Neural cell (in vitro differentiated cells): ENCODE measurements around the gene RD3L. TPM values are rescaled to one million over a fixed set of nuclear protein-coding genes. Genes with fewer than 3 reads are reported as not detected.

Experiments
- H2AFZ ChIP-seq: fragments of 200-600, 300-800 bp; sonication (generic), shearing (Covaris generic); 2 replicates; pipeline ENCODE4 v1.6.0; 2014; ENCODE audit warnings: low read depth, mild to moderate bottlenecking, antibody characterized with exemption, low read length, moderate library complexity
- H3F3A ChIP-seq: fragments of 200-600 bp; shearing (Covaris generic); 2 replicates; pipeline ENCODE4 v1.6.1; 2016; ENCODE audit warnings: mild to moderate bottlenecking, moderate library complexity, mixed read lengths, antibody characterized with exemption, low read length; ENCODE audit not compliant: insufficient read depth, poor library complexity, severe bottlenecking
- H3K27ac ChIP-seq: fragments of 200-600, 300-800 bp; sonication (generic), shearing (Covaris generic); 2 replicates; pipeline ENCODE4 v1.5.1; 2014; ENCODE audit warnings: mild to moderate bottlenecking, low read length, moderate library complexity
- H3K27me3 ChIP-seq: fragments of 300-800, 200-600 bp; sonication (generic), shearing (Covaris generic); 2 replicates; pipeline ENCODE4 v1.6.0; 2014; ENCODE audit warnings: mild to moderate bottlenecking, low read depth, low read length, moderate library complexity; ENCODE audit not compliant: insufficient read depth
- H3K36me3 ChIP-seq: fragments of 300-800, 200-600 bp; sonication (generic), shearing (Covaris generic); 2 replicates; pipeline ENCODE4 v1.5.1; 2014; ENCODE audit warnings: mild to moderate bottlenecking, antibody characterized with exemption, low read length, moderate library complexity; ENCODE audit not compliant: insufficient read depth
- H3K4me2 ChIP-seq: fragments of 300-800, 200-600 bp; sonication (generic), shearing (Covaris generic); 2 replicates; pipeline ENCODE4 v1.6.0; 2014; ENCODE audit warnings: mild to moderate bottlenecking, low read length
- H3K4me3 ChIP-seq: fragments of 300-800, 200-600 bp; sonication (generic), shearing (Covaris generic); 2 replicates; pipeline ENCODE4 v1.5.1; 2014; ENCODE audit warnings: mild to moderate bottlenecking, low read length, moderate library complexity
- H3K79me2 ChIP-seq: fragments of 200-600 bp; shearing (Covaris generic); replicated peaks from 2 replicates; pipeline ENCODE4 v1.6.0; 2014; ENCODE audit warnings: mild to moderate bottlenecking, low read length, moderate library complexity; ENCODE audit not compliant: insufficient read depth
- H3K9ac ChIP-seq: fragments of 300-800, 200-600 bp; sonication (generic), shearing (Covaris generic); 2 replicates; pipeline ENCODE4 v1.6.1; 2016; ENCODE audit warnings: mild to moderate bottlenecking, low read length, mixed read lengths
- H3K9me2 ChIP-seq: fragments of 200-600 bp; shearing (Covaris generic); 2 replicates; pipeline ENCODE4 v1.6.1; 2016; ENCODE audit warnings: mild to moderate bottlenecking, low read length, mixed read lengths; ENCODE audit not compliant: insufficient read depth
- H3K9me3 ChIP-seq: fragments of 200-600, 300-800 bp; sonication (generic), shearing (Covaris generic); 2 replicates; pipeline ENCODE4 v1.6.1; 2016; ENCODE audit warnings: mild to moderate bottlenecking, mixed run types, low read length, moderate library complexity, mixed read lengths
- H4K20me1 ChIP-seq: fragments of 200-600 bp; shearing (Covaris generic); 2 replicates; pipeline ENCODE4 v1.6.1; 2016; ENCODE audit warnings: mild to moderate bottlenecking, mixed run types; ENCODE audit not compliant: insufficient read depth
- CTCF ChIP-seq: fragments of 450-650 bp; IDR thresholded peaks from 2 replicates; pipeline ENCODE4 v1.5.1; 2014; ENCODE audit warnings: antibody characterized with exemption, mild to moderate bottlenecking, moderate library complexity; ENCODE audit not compliant: poor library complexity, severe bottlenecking
- EP300 ChIP-seq: fragments of 450-650 bp; conservative IDR thresholded peaks from 2 replicates; pipeline ENCODE4 v1.6.1; 2014; ENCODE audit warnings: antibody characterized with exemption, mild to moderate bottlenecking, moderate library complexity; ENCODE audit not compliant: poor library complexity, severe bottlenecking
- EZH2 ChIP-seq: fragments of 200-600, 300-800 bp; shearing (Covaris generic), sonication (generic); IDR thresholded peaks from 2 replicates; pipeline ENCODE4 v1.6.1; 2014; ENCODE audit warnings: antibody characterized with exemption, low read length, borderline replicate concordance, mild to moderate bottlenecking; ENCODE audit not compliant: insufficient read depth, poor library complexity, severe bottlenecking
- MXI1 ChIP-seq: fragments of 450-650 bp; conservative IDR thresholded peaks from 2 replicates; pipeline ENCODE4 v1.6.1; 2014; ENCODE audit warnings: antibody characterized with exemption, mild to moderate bottlenecking; ENCODE audit not compliant: poor library complexity, severe bottlenecking
- POLR2AphosphoS5 ChIP-seq: IDR thresholded peaks from 2 replicates; pipeline ENCODE4 v1.6.1; 2012
- RAD21 ChIP-seq: fragments of 450-650 bp; conservative IDR thresholded peaks from 2 replicates; pipeline ENCODE4 v1.6.1; 2014; ENCODE audit warnings: antibody characterized with exemption, mild to moderate bottlenecking, moderate library complexity
- SMC3 ChIP-seq: fragments of 450-650 bp; conservative IDR thresholded peaks from 2 replicates; pipeline ENCODE4 v1.6.1; 2014; ENCODE audit warnings: antibody characterized with exemption, mild to moderate bottlenecking, moderate library complexity; ENCODE audit not compliant: poor library complexity
- TAF1 ChIP-seq: IDR thresholded peaks from 2 replicates; pipeline ENCODE4 v1.6.1; 2012; ENCODE audit warnings: low read depth
- polyA plus RNA-seq: library from polyadenylated mRNA; depleted of rRNA; stranded (reverse); fragments of >200 nt; gene quantifications from 2 replicates; pipeline ENCODE4 v1.2.3, GENCODE V29; 2014
- TF ChIP-seq, protein P1 (sequence below): IDR thresholded peaks from 2 replicates; pipeline ENCODE4 v1.6.1; 2012; ENCODE audit warnings: borderline replicate concordance

The RD3L gene
- polyA plus RNA-seq, 1 donor from 2014 or later, result 0.69 TPM

- H3K4me3 ChIP-seq, result no peak overlapping the region
- no peak for TF ChIP-seq MXI1
- TF ChIP-seq TAF1, result no peak
- TF ChIP-seq POLR2AphosphoS5, result no peak
- TF ChIP-seq EP300, result no peak
- TF ChIP-seq SMC3, result no peak
- TF ChIP-seq, protein P1, sequence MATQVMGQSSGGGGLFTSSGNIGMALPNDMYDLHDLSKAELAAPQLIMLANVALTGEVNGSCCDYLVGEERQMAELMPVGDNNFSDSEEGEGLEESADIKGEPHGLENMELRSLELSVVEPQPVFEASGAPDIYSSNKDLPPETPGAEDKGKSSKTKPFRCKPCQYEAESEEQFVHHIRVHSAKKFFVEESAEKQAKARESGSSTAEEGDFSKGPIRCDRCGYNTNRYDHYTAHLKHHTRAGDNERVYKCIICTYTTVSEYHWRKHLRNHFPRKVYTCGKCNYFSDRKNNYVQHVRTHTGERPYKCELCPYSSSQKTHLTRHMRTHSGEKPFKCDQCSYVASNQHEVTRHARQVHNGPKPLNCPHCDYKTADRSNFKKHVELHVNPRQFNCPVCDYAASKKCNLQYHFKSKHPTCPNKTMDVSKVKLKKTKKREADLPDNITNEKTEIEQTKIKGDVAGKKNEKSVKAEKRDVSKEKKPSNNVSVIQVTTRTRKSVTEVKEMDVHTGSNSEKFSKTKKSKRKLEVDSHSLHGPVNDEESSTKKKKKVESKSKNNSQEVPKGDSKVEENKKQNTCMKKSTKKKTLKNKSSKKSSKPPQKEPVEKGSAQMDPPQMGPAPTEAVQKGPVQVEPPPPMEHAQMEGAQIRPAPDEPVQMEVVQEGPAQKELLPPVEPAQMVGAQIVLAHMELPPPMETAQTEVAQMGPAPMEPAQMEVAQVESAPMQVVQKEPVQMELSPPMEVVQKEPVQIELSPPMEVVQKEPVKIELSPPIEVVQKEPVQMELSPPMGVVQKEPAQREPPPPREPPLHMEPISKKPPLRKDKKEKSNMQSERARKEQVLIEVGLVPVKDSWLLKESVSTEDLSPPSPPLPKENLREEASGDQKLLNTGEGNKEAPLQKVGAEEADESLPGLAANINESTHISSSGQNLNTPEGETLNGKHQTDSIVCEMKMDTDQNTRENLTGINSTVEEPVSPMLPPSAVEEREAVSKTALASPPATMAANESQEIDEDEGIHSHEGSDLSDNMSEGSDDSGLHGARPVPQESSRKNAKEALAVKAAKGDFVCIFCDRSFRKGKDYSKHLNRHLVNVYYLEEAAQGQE, result no peak
- no peak for TF ChIP-seq RAD21
- no peak for TF ChIP-seq EZH2
- TF ChIP-seq CTCF, result no peak
- H3F3A ChIP-seq, result no peaks in the 10 kb centered on the region
- no peaks in the 10 kb centered on the region for H3K9me3 ChIP-seq
- H2AFZ ChIP-seq, result no peak overlapping the region
- no peak overlapping the region for H3K27ac ChIP-seq
- H3K9me2 ChIP-seq, result no peaks in the 10 kb centered on the region
- H3K27me3 ChIP-seq, result no peaks in the 10 kb centered on the region
- no peaks in the 10 kb centered on the region for H4K20me1 ChIP-seq
- H3K9ac ChIP-seq, result no peak overlapping the region
- H3K36me3 ChIP-seq, result no peaks in the 10 kb centered on the region
- no peak overlapping the region for H3K4me2 ChIP-seq
- H3K79me2 ChIP-seq, result no peaks in the 10 kb centered on the region
These were observed 27.6 kb upstream of the RD3L start for GRCh38 chr14:103969961-103970360.

DNA sequence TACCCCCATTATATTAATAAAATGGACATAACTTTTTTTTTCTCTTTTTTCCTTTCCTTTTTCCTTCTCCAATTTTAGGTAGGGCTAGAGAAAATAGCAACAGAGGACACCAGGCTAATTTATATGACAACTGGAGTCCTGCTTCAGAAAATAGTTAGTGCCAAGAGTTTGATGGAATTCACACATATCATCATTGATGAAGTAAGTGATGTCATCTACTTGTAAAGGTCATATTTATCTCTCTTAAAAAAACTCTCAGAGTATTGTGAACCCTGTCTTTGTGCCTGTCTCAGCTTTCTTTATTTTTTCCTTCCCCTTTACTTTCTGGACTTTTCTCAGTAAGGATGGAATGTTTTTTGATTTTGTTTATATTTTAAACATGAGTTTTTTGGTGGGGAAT is 24.3 kb upstream of the RD3L start:
- no peaks in the 10 kb centered on the region for H3K36me3 ChIP-seq
- H3K27ac ChIP-seq, result no peak overlapping the region
- H4K20me1 ChIP-seq, result no peaks in the 10 kb centered on the region
- no peak overlapping the region for H3K4me3 ChIP-seq
- H3F3A ChIP-seq, result no peaks in the 10 kb centered on the region
- no peaks in the 10 kb centered on the region for H3K9me3 ChIP-seq
- H3K9me2 ChIP-seq, result no peaks in the 10 kb centered on the region
- TF ChIP-seq EP300 (no peak), MXI1 (no peak), POLR2AphosphoS5 (no peak), RAD21 (no peak), CTCF (no peak)
- no peaks in the 10 kb centered on the region for H3K27me3 ChIP-seq
- no peak overlapping the region for H3K9ac ChIP-seq
- H2AFZ ChIP-seq, result no peak overlapping the region
- no peak overlapping the region for H3K4me2 ChIP-seq
- H3K79me2 ChIP-seq, result no peaks in the 10 kb centered on the region
